ENCODE results near the gene SLC37A4. TPM values are rescaled to one million over a fixed set of nuclear protein-coding genes. Genes with fewer than 3 reads are reported as not detected.
"Not testable (repeated sequence)": the region's sequence is repeated elsewhere in the genome, so short reads cannot be mapped to it uniquely, and the experiment has no call there.

SLC37A4 gene
- total RNA-seq, 1 donor from 2014 or later, result 7.2 TPM

GRCh38 chr11:119024430-119025098 lies 6.1 kb downstream of the SLC37A4 start:
- ATAC-seq (no peak), DNase-seq (ENCODE audit: missing footprints) (no peak)
- intact Hi-C loops (cut with DNase I), result no loop called here

DNA sequence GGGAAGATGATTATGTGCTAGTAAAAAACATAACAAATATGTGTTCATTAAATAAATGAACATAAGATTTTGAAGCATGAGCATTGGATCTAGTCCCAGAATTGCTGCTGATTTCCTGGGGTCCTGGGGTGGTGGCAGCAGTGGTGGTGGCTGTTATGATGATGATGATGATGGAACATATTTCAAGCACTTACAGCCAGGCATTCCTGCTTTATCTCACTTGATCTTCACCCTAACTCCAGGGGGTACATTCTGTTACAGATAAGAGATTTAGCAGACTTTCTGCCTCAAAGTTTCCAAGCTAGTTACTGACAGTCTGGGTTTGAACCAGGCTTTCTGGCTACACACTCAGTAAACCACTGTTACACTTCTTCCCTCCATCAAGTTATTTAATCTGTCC lies 6.9 kb downstream of the SLC37A4 start:
- intact Hi-C loops (cut with DNase I), result no loop called here

DNA sequence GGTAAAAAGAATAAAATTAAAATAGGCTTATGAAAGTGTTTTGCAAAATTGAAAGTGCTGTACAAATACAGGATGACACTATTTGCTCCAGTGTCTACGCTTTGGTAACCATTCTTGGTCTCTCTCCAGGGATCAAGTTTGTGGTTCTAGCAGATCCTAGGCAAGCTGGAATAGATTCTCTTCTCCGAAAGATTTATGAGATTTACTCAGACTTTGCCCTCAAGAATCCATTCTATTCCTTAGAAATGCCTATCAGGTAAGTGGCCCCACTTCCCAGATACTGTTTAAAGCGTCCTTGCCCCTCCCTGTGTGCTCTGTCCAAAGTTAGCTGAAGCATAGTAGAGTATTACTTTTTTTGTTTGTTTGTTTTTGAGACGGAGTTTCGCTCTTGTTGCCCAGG lies 9.0 kb downstream of the SLC37A4 start:
- ATAC-seq, result no peak
- DNase-seq (ENCODE audit: missing footprints), result no peak
- intact Hi-C loops (cut with DNase I), result no loop called here

More for the DNA sequence above, 6.9 kb downstream of the SLC37A4 start:
- DNase-seq (ENCODE audit: missing footprints), result no peak
- no peak for ATAC-seq

DNA sequence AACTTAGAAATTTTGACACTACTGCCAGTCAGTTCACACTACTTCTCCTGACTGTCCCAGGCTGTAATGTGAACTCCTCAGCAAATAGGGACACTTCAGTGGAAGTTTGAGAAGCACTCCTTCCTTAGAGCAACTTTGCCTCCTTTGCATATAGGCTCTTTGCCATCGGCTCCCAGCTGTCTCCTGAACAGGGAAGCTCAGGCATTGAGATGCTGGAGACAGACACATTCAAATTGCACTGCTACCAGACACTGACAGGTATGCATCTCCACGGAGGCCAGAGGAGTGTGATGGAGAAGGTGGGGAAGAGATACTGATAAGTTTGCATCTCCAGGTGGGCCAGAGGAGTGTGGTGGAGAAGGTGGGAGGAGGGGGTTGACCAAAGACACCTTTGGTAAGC lies 10.7 kb downstream of the SLC37A4 start:
- intact Hi-C loops (cut with DNase I), result no loop called here
- no peak for ATAC-seq
- no peak for DNase-seq (ENCODE audit: missing footprints)

- ATAC-seq (peak; percentile 96), DNase-seq (ENCODE audit: missing footprints) (peak; percentile 96)
- intact Hi-C loops (cut with DNase I), result no loop called here
Measured at GRCh38 chr11:119018074-119018938, 12.4 kb downstream of the SLC37A4 start, which contains the start of the genes RPS25 and TRAPPC4. Gene RPS25 (minus strand): TSS chr11:119018343. CDS start chr11:119018284, 59 bp downstream. Gene TRAPPC4 (plus strand): TSS chr11:119018766. CDS start chr11:119018796, 30 bp downstream.

GRCh38 chr11:119017377-119017776 lies 13.3 kb downstream of the SLC37A4 start:
- ATAC-seq; DNase-seq (ENCODE audit: missing footprints); intact Hi-C loops (cut with DNase I): not testable (repeated sequence)

GRCh38 chr11:119016216-119017009 lies 14.3 kb downstream of the SLC37A4 start:
- no peak for ATAC-seq
- DNase-seq (ENCODE audit: missing footprints), result no peak
- intact Hi-C loops (cut with DNase I), result no loop called here

GRCh38 chr11:119015054-119015611 lies 15.5 kb downstream of the SLC37A4 start:
- ATAC-seq (no peak), DNase-seq (ENCODE audit: missing footprints) (no peak)
- intact Hi-C loops (cut with DNase I), result no loop called here

GRCh38 chr11:119014209-119014924 lies 16.3 kb downstream of the SLC37A4 start:
- intact Hi-C loops (cut with DNase I), result no loop called here
- DNase-seq (ENCODE audit: missing footprints) (no peak), ATAC-seq (no peak)

DNA sequence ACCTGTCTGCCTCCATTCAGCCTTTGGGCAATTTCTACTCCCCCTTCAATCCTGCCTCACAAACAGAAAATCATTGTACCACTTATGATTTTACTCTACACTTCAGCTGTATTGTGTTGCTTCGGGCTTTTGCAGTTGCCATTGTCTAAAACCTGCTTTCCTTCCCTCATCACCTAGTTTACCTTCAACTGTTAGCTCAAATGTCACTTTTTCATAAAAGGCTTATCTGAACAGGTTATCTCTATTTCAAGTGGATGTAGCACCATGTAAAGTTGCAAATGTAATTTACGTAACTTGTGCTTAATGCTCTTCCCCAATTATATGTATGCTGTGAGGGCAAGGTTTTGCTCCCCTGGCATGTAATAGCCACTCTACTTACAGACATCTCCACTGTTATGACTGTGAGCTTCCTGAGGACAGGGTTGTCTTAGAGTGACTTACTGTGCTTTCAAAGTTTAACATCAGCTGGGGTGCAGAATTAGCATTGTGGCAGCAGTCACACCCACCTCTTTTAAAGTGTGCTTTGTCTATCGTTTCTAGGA lies 18.0 kb downstream of the SLC37A4 start:
- no peak for DNase-seq (ENCODE audit: missing footprints)
- intact Hi-C loops (cut with DNase I), result no loop called here
- no peak for ATAC-seq

DNA sequence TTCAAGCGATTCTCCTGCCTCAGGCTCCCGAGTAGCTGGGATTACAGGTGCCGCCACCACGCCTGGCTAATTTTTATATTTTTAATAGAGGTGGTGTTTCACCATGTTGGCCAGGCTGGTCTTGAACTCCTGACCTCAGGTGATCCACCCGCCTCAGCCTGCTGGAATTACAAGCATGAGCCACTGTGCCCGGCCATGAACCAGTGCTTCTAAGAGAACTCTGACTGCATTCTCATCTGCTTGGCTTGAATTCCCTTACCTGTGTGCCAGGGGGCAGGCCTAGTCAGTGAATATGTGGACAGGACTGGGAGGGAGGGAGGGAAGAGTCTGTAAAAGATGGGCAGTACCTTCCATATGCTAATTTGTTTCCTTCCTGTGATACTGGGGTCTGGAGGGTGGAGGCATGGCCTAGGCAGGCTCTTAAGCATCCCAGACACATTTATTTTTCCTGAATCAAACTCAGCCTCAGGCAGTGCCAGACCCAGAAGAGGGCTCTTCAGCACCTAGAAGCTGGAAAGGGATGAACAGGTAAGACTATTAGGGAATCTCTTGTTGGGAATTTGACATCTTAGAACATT lies 19.1 kb downstream of the SLC37A4 start:
- peak; percentile 18 for ATAC-seq
- intact Hi-C loops (cut with DNase I), result no loop called here
- no peak for DNase-seq (ENCODE audit: missing footprints)

GRCh38 chr11:119006656-119007055 lies 24.0 kb downstream of the SLC37A4 start:
- DNase-seq (ENCODE audit: missing footprints) (no peak), ATAC-seq (no peak)
- intact Hi-C loops (cut with DNase I), result no loop called here

DNA sequence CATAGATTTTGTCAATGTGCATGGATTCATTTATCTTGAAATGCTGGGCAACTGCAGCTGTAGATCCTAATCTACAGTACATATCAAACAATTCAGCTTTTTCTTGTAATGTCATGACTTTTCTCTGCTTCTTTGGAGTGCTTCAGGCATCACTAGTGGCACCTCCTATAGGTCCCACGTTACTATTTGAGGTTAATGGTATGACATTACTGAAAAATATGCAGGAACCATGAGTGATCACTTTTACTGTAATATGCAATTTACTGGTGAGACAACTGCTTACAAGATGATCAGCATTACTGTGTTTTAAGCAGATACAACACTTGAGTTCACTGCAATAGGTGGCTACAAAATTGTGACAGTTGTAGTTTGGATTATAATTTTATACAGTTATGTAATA lies 29.8 kb downstream of the SLC37A4 start:
- no peak for DNase-seq (ENCODE audit: missing footprints)
- no peak for ATAC-seq
- intact Hi-C loops (cut with DNase I), result no loop called here

- ATAC-seq (no peak), DNase-seq (ENCODE audit: missing footprints) (no peak)
- intact Hi-C loops (cut with DNase I), result no loop called here
Measured at GRCh38 chr11:118998822-118999221, 31.9 kb downstream of the SLC37A4 start.

DNA sequence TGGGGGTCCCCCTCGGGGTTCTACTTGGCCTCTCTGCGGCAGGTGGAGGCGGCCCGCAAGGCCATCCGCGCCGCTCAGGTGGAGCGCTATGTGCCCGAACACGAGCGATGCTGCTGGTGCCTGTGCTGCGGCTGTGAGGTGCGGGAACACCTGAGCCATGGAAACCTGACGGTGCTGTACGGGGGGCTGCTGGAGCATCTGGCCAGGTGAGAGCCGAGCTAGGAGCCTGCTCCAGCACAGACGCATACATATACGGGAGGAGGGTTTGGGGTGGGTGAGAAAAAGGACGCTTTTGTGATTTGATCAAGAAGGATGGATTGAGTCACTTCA lies 32.3 kb downstream of the SLC37A4 start:
- DNase-seq (ENCODE audit: missing footprints) (no peak), ATAC-seq (peak; percentile 5)
- intact Hi-C loops (cut with DNase I), result no loop called here

DNA sequence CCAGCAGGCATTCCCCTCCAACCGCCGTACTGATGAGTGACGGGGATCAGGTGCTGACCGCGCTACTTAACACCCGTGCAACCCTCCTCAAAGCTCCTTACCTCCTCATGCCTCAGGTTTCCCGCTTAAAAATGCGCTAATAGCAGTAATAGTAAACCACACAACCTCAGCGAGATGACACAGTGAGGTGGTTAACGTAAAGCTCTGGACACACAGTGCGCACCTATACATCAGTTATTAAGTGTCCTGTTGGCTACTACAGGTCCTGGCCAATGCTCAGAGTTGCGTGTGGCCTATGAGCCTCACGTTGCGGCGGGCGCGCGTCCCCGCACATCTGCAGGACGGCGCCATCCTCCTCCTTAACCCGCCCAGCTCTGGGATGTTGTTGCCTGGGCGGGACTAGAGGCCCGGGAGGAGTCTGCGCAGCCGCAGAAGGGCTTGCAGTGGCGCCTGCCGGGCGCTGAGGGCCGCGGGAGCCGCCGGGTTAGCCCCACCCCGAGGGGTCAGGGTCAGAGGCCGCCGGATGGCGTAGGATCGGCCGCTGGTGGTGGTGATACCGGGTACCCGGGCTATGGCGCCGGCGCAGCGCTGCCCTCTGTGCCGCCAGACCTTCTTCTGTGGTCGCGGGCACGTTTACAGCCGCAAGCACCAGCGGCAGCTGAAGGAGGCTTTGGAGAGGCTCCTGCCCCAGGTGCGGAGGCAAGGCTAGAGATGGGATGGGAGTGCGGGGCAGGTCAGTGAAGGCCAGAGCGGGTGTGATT lies 32.9 kb downstream of the SLC37A4 start, which contains the start of gene CENATAC:
Gene CENATAC (plus strand): TSS at position 512 of the 761 bp plus-strand sequence. CDS start 60 bp downstream, at position 572.
- intact Hi-C loops (cut with DNase I), result no loop called here
- peak; percentile 98 for DNase-seq (ENCODE audit: missing footprints)
- ATAC-seq, result peak; percentile 100

Measured in Right ventricle myocardium inferior (tissue), 1 donor.